ENCODE data around the gene MZT1.
"Not testable (repeated sequence)": the region's sequence is repeated elsewhere in the genome, so short reads cannot be mapped to it uniquely, and the experiment has no call there.

The MZT1 gene

DNA sequence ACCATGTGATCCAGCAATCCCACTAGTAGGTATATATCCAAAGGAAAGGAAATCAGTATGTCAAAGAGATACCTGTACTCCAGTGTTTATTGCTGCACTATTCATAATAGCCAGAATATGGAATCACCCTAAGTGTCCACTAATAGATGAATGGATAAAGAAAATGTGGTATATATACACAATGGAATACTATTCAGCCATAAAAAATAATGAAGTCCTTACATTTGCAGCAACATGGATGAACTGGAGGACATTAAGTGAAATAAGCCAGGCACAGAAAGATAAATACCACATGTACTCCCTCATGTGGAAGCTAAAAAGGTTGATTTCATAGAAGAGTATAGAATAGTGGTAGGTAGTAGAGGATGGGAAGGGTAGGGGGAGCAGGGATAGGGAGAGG is 23.8 kb upstream of the MZT1 start:
- DNase-seq (ENCODE audit: low spot score) = no peak
- TF ChIP-seq, protein P1, sequence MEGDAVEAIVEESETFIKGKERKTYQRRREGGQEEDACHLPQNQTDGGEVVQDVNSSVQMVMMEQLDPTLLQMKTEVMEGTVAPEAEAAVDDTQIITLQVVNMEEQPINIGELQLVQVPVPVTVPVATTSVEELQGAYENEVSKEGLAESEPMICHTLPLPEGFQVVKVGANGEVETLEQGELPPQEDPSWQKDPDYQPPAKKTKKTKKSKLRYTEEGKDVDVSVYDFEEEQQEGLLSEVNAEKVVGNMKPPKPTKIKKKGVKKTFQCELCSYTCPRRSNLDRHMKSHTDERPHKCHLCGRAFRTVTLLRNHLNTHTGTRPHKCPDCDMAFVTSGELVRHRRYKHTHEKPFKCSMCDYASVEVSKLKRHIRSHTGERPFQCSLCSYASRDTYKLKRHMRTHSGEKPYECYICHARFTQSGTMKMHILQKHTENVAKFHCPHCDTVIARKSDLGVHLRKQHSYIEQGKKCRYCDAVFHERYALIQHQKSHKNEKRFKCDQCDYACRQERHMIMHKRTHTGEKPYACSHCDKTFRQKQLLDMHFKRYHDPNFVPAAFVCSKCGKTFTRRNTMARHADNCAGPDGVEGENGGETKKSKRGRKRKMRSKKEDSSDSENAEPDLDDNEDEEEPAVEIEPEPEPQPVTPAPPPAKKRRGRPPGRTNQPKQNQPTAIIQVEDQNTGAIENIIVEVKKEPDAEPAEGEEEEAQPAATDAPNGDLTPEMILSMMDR (IDR thresholded peaks at IDR 0.05; ENCODE audit: extremely low read depth, insufficient read depth, missing control alignments) = no peak
- in situ Hi-C loops (cut with MboI; ENCODE audit: low pct_unique_long_range_greater_than_20kb, low sequenced_read_pairs, unreplicated experiment) = no loop called here

DNA sequence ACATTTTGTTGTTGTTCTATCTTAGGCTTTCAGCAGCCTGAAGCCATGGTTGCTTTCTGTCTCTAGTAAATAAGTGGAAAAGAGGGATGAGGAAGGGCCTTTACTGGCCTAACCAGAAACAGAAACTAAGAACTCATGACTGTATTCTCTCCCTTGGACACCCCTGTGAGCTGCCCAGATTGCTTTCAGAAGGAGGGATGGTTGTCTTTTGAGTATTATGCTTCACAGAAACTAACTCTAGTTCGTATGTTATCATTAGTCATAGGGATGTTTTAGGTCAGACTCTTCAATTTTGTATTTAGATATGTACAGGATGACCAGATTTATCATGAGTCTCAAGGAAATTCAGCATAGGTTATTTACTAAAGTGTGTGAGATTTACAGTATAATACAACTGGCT is 17.8 kb upstream of the MZT1 start:
- in situ Hi-C loops (cut with MboI; ENCODE audit: low pct_unique_long_range_greater_than_20kb, low sequenced_read_pairs, unreplicated experiment) = no loop called here
- TF ChIP-seq, protein P1 (IDR thresholded peaks at IDR 0.05; ENCODE audit: extremely low read depth, insufficient read depth, missing control alignments) = no peak
- DNase-seq (ENCODE audit: low spot score) = no peak

DNA sequence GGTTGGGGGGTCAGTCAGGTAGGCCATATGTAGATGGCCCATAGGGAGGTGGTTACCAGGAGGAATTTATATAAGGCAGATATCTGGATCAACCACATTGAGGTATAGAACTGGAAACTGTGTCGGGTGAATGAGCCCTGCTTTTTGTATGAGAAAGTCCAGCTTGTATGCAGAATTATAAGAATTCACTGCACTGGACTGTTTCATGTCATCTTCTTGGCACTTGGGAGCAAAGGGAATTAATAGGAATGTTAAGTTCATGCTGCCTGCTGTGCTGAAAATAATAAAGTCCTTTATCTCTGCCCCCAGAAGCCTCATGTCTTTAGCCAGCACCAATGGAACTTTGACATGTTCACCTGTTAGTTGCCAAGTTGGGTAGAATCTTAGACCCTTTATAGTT is 12.6 kb upstream of the MZT1 start:
- DNase-seq (ENCODE audit: low spot score) = no peak
- in situ Hi-C loops (cut with MboI; ENCODE audit: low pct_unique_long_range_greater_than_20kb, low sequenced_read_pairs, unreplicated experiment) = no loop called here
- TF ChIP-seq, protein P1 (IDR thresholded peaks at IDR 0.05; ENCODE audit: extremely low read depth, insufficient read depth, missing control alignments) = no peak

DNA sequence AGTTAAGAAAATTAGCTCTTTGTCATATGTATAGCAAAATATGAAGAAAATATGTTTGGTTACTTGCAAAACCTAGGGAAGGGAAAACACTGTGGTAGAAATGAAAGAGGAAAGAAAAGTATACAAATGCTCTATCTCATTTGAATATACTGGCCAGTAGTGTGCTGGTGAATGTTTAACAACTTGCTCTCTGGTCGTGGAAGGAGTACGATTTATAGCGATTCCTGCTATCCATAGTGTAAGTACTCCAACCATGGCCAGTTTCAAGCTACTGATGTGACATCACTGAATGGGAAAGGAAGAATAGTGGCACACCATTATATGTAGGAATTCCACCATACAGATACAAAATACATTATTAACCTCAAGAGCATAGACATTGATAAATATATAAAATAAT is 9.6 kb upstream of the MZT1 start:
- DNase-seq (ENCODE audit: low spot score) = no peak
- in situ Hi-C loops (cut with MboI; ENCODE audit: low pct_unique_long_range_greater_than_20kb, low sequenced_read_pairs, unreplicated experiment) = no loop called here
- TF ChIP-seq, protein P1 (IDR thresholded peaks at IDR 0.05; ENCODE audit: extremely low read depth, insufficient read depth, missing control alignments) = no peak

DNA sequence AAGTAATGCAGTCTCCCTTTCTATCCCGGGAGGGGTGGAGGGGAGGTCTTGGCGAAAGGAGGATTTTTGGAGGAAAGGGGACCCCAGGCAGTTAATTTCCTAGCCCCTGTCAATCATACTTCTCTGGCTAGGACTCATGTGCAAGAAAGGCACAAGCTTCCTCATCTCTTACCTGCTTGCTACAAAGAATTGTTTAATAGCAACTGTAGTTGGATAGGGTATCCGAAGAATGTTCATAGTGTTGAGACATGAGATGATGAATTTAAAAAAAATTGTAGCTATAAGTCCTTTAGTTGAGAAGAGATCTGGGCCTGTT is 819 bp upstream of the MZT1 start:
- DNase-seq (ENCODE audit: low spot score) = no peak
- TF ChIP-seq, protein P1 (IDR thresholded peaks at IDR 0.05; ENCODE audit: extremely low read depth, insufficient read depth, missing control alignments) = no peak
- in situ Hi-C loops (cut with MboI; ENCODE audit: low pct_unique_long_range_greater_than_20kb, low sequenced_read_pairs, unreplicated experiment) = no loop called here

DNA sequence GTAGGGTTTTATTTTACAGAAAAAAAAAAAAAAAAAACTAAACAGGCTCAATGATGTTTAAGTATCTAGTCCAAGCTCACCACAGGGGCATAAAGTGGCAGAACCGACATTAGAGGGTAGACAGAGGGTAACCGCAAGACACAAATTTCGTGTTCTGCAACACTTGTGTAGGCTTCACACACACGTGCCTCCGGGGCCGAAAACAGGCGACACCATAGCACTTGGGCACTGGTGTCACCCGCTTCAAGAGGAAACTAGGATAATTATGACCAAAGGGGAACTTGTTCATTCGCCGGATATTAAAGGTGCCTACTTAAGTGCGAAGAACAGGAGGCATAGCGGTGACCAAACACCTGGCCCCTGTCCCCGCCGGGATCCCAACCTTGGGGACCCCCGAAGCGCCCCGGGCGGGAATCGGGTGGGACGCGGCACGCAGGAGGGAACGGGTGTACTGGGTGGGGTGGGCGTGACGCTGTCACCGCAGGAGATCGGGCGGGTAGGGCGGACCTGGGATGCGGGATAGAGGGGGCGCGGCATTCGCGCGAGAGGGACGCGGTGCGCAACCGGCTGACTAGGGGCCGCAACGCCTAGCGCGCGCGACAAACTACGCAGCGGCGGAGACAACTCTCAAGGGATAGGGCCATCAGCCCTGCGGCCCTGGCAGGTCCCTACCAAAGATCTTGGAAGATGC is 558 bp downstream of the MZT1 start:
- peak; percentile 23 for DNase-seq (ENCODE audit: low spot score)
- in situ Hi-C loops (cut with MboI; ENCODE audit: low pct_unique_long_range_greater_than_20kb, low sequenced_read_pairs, unreplicated experiment) = no loop called here
- TF ChIP-seq, protein P1 (IDR thresholded peaks at IDR 0.05; ENCODE audit: extremely low read depth, insufficient read depth, missing control alignments) = no peak

DNA sequence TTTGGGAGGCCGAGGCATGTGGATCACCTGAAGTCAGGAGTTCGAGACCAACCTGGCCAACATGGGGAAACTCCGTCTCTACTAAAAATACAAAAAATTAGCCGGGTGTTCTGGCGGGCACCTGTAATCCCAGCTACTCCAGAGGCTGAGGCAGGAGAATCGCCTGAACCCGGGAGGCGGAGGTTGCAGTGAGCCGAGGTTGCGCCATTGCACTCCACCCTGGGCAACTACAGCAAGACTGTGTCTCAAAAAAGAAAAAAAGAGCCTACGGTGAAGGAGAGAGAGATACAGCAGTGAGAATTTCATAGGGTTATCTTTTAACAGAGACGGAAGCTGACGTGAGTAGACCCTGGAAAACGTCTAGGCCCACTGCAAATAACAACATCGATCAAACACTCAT is 1.2 kb downstream of the MZT1 start:
- in situ Hi-C loops (cut with MboI; ENCODE audit: low pct_unique_long_range_greater_than_20kb, low sequenced_read_pairs, unreplicated experiment); DNase-seq (ENCODE audit: low spot score): not testable (repeated sequence)

Data from GM13977 (cell line).